Caco-2 (cell line): ENCODE measurements around the gene ARHGAP31. TPM values are rescaled to one million over a fixed set of nuclear protein-coding genes. Genes with fewer than 3 reads are reported as not detected.

ENCODE experiments used
- BruUV-seq: library from RNA; stranded (reverse); fragments of 400-500 nt; replicated peaks from 2 replicates; lab custom pipeline; 2021; lab: Mats Ljungman, UMichigan
- CTCF ChIA-PET: fragments of 300-600 bp; sonication (Branson Sonifier 250); formaldehyde crosslinking; loops from one replicate; lab custom pipeline; 2022; ENCODE audit warnings: antibody characterized with exemption; lab: Charles Lee
- POLR2A ChIA-PET: fragments of 300-600 bp; sonication (Branson Sonifier 250); formaldehyde crosslinking; loops from one replicate; lab custom pipeline; 2022; ENCODE audit warnings: antibody characterized with exemption; lab: Charles Lee
- DNase-seq, 2 experiments: peaks; one replicate each; pipeline versions ENCODE4 v3.0.0 to v3.0.0-alpha.2; 2020 to 2022
- H3K27me3 ChIP-seq: replicated peaks from 2 replicates; pipeline ENCODE4 v1.6.0; 2011; ENCODE audit warnings: low read length; ENCODE audit not compliant: control insufficient read depth, insufficient read depth
- H3K36me3 ChIP-seq: 2 replicates; pipeline ENCODE4 v1.5.1; 2011; ENCODE audit warnings: low read length; ENCODE audit not compliant: control insufficient read depth, insufficient read depth
- H3K4me1 ChIP-seq: fragments of 250-450 bp; sonication (Bioruptor Pico); 2 replicates; pipeline ENCODE4 v1.5.1; 2020; ENCODE audit warnings: mild to moderate bottlenecking
- H3K4me3 ChIP-seq: 2 replicates; pipeline ENCODE4 v1.5.1; 2011; ENCODE audit warnings: low read depth, mild to moderate bottlenecking, control low read depth, low read length
- H3K9me3 ChIP-seq: fragments of 250-450 bp; sonication (Bioruptor Pico); 2 replicates; pipeline ENCODE4 v1.5.1; 2020; ENCODE audit warnings: mild to moderate bottlenecking, moderate library complexity
- H3K27ac Mint-ChIP-seq: one replicate; pipeline ENCODE4 v1.8.0; 2022; ENCODE audit warnings: mixed read lengths; ENCODE audit not compliant: unreplicated experiment
- H3K27me3 Mint-ChIP-seq: one replicate; pipeline ENCODE4 v1.8.0; 2022; ENCODE audit warnings: mixed read lengths; ENCODE audit not compliant: insufficient read depth, unreplicated experiment
- H3K36me3 Mint-ChIP-seq: one replicate; pipeline ENCODE4 v1.8.0; 2022; ENCODE audit warnings: mild to moderate bottlenecking, mixed read lengths; ENCODE audit not compliant: insufficient read depth, unreplicated experiment
- H3K4me1 Mint-ChIP-seq: one replicate; pipeline ENCODE4 v1.8.0; 2022; ENCODE audit warnings: low read depth, mixed read lengths; ENCODE audit not compliant: unreplicated experiment
- H3K4me3 Mint-ChIP-seq: one replicate; pipeline ENCODE4 v1.8.0; 2022; ENCODE audit warnings: mild to moderate bottlenecking, moderate library complexity, mixed read lengths; ENCODE audit not compliant: unreplicated experiment
- H3K9me3 Mint-ChIP-seq: one replicate; pipeline ENCODE4 v1.8.0; 2022; ENCODE audit warnings: mixed read lengths; ENCODE audit not compliant: unreplicated experiment
- intact Hi-C: fragments of 100-400 bp; cut with micrococcal nuclease; formaldehyde crosslinking; loops from one replicate; pipeline ENCODE4 v1.10.0; 2022; ENCODE audit not compliant: unreplicated experiment
- total RNA-seq: library from RNA; stranded (reverse); gene quantifications from 2 replicates; pipeline ENCODE4 v1.2.3, GENCODE V29; 2022
- TF ChIP-seq, protein P1 (sequence below), 2 experiments: fragments of 200-600 bp in 1 of 2; IDR thresholded peaks; 1 replicate in 1 of 2; 2 replicates in 1 of 2; pipeline versions ENCODE4 v1.5.1 to v1.8.0; 2011 to 2022; ENCODE audit warnings: antibody characterized with exemption in 1 of 2, control low read depth in 1 of 2, inconsistent platforms in 1 of 2, low read depth in 1 of 2, low read length in 1 of 2, mild to moderate bottlenecking in 1 of 2, moderate library complexity in 1 of 2; ENCODE audit not compliant: insufficient read depth in 1 of 2, severe bottlenecking in 1 of 2, unreplicated experiment in 1 of 2

The ARHGAP31 gene
- total RNA-seq, 1 experiment from 2014 or later, result 0.25 TPM

DNA sequence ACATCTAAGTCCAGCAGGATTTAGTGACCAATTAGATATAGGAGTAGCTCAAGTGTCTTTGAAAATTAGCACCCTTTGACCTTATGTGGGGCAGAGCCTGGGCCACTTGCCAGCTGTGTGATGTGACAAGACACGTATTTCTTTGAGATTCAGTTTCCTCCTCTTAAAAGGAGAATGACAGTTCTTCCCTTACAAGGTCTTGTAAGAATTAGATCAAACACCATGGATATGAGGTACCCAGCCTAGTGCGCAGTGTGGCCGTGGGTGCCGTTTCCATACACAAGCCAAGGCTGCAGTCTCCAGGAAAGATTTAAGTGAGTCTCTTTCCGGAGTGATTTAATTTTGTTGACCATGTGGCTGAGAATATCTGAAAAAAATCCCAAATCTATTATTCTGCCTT is 46.3 kb downstream of the ARHGAP31 start:
- Histone ChIP-seq H3K4me3 (no peak overlapping the region), H3K27me3 (no peaks in the 10 kb centered on the region), H3K9me3 (no peaks in the 10 kb centered on the region), H3K36me3 (no peaks in the 10 kb centered on the region), H3K4me1 (peaks cover 5% of the 10 kb centered on the region; the same call in 1 of the 2 replicates)
- H3K4me1 Mint-ChIP-seq, result no peaks in the 10 kb centered on the region
- no TSS peak for BruUV-seq
- no peak for DNase-seq
- TF ChIP-seq, protein P1, sequence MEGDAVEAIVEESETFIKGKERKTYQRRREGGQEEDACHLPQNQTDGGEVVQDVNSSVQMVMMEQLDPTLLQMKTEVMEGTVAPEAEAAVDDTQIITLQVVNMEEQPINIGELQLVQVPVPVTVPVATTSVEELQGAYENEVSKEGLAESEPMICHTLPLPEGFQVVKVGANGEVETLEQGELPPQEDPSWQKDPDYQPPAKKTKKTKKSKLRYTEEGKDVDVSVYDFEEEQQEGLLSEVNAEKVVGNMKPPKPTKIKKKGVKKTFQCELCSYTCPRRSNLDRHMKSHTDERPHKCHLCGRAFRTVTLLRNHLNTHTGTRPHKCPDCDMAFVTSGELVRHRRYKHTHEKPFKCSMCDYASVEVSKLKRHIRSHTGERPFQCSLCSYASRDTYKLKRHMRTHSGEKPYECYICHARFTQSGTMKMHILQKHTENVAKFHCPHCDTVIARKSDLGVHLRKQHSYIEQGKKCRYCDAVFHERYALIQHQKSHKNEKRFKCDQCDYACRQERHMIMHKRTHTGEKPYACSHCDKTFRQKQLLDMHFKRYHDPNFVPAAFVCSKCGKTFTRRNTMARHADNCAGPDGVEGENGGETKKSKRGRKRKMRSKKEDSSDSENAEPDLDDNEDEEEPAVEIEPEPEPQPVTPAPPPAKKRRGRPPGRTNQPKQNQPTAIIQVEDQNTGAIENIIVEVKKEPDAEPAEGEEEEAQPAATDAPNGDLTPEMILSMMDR (IDR thresholded peaks at IDR 0.05; ENCODE audit: insufficient read depth in 1 of 2, low read depth in 1 of 2, low read length in 1 of 2, severe bottlenecking in 1 of 2, unreplicated experiment in 1 of 2), result no peak
- intact Hi-C loops, result no loop called here
- POLR2A ChIA-PET, result no interaction called here
- H3K9me3 Mint-ChIP-seq, result no peaks in the 10 kb centered on the region
- H3K36me3 Mint-ChIP-seq, result no peaks in the 10 kb centered on the region
- no peak overlapping the region for H3K4me3 Mint-ChIP-seq
- CTCF ChIA-PET, result no interaction called here
- H3K27ac Mint-ChIP-seq, result no peak overlapping the region
- no peaks in the 10 kb centered on the region for H3K27me3 Mint-ChIP-seq

DNA sequence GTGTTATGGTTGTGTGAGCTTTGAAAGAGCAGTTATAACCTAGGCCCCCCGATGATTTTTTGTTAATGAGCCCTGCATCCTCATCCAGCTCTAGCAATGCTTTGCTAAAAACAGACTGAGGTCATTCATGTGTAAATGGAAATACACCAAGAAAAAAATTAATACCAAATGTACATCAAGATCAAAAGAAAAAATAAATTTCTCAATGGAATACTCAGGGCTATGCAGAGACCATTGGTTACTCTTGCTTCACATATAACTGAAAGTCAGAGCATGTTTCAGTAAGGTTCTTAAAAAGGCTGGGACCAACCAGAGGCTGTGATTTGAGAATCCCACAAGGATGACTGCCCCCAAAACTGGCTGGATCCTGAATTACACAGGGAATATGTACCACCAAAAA is 48.0 kb downstream of the ARHGAP31 start:
- Histone ChIP-seq H3K27me3 (no peaks in the 10 kb centered on the region), H3K4me3 (no peak overlapping the region), H3K9me3 (no peaks in the 10 kb centered on the region), H3K36me3 (no peaks in the 10 kb centered on the region), H3K4me1 (peaks cover 10% of the 10 kb centered on the region)
- H3K27ac Mint-ChIP-seq, result no peak overlapping the region
- H3K27me3 Mint-ChIP-seq, result no peaks in the 10 kb centered on the region
- ChIA-PET POLR2A (no interaction called here), CTCF (no interaction called here)
- intact Hi-C loops, result no loop called here
- TF ChIP-seq, protein P1 (IDR thresholded peaks at IDR 0.05; ENCODE audit: insufficient read depth in 1 of 2, low read depth in 1 of 2, low read length in 1 of 2, severe bottlenecking in 1 of 2, unreplicated experiment in 1 of 2), result no peak
- no peaks in the 10 kb centered on the region for H3K9me3 Mint-ChIP-seq
- H3K4me1 Mint-ChIP-seq, result peaks cover 12% of the 10 kb centered on the region
- H3K36me3 Mint-ChIP-seq, result no peaks in the 10 kb centered on the region
- DNase-seq, result no peak
- no TSS peak for BruUV-seq
- no peak overlapping the region for H3K4me3 Mint-ChIP-seq

DNA sequence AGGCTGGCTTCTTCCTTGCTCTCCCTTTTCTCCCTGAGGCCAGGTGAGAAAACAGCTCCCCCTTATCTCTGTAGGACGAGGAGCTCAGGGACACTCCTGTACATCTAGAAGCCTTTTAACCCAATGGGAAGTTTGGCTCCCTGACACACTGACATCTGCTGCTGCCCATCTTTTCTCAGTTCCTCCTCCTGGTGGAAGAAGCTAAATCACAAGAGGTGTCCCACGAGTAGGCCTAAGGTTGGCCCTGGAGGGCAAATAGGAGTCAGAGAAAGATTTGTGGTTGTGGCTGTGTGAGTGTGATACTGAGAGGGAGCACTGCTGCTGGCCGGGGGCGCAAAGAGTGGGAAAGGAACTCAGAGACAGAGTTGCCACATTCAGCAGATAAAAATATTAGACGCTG is 49.5 kb downstream of the ARHGAP31 start:
- no peak for DNase-seq
- Histone ChIP-seq H3K27me3 (no peaks in the 10 kb centered on the region), H3K4me3 (no peak overlapping the region), H3K4me1 (peaks cover 13% of the 10 kb centered on the region), H3K9me3 (no peaks in the 10 kb centered on the region), H3K36me3 (no peaks in the 10 kb centered on the region)
- TF ChIP-seq, protein P1 (IDR thresholded peaks at IDR 0.05; ENCODE audit: insufficient read depth in 1 of 2, low read depth in 1 of 2, low read length in 1 of 2, severe bottlenecking in 1 of 2, unreplicated experiment in 1 of 2), result no peak
- Mint-ChIP-seq H3K27me3 (no peaks in the 10 kb centered on the region), H3K27ac (no peak overlapping the region), H3K9me3 (no peaks in the 10 kb centered on the region), H3K4me1 (peaks cover 13% of the 10 kb centered on the region), H3K36me3 (no peaks in the 10 kb centered on the region), H3K4me3 (no peak overlapping the region)
- intact Hi-C loops, result no loop called here
- CTCF ChIA-PET, result no interaction called here
- POLR2A ChIA-PET, result no interaction called here
- no TSS peak for BruUV-seq
